HL-60 (cell line): ENCODE data around the gene NENF.

Experiments used
- DNase-seq, 2 experiments: peaks; one replicate each; pipeline ENCODE4 v3.0.0-alpha.2; 2010 to 2020; ENCODE audit warnings: low read depth in 1 of 2, low spot score in 1 of 2
- H3K27ac ChIP-seq: fragments of 250-450 bp; sonication (Bioruptor Pico); replicated peaks from 2 replicates; pipeline ENCODE4 v1.5.1; 2020; ENCODE audit warnings: mild to moderate bottlenecking, moderate library complexity
- H3K27me3 ChIP-seq: fragments of 250-450 bp; sonication (Bioruptor Pico); 2 replicates; pipeline ENCODE4 v1.5.1; 2021; ENCODE audit warnings: mild to moderate bottlenecking, moderate library complexity; ENCODE audit not compliant: insufficient read depth, poor library complexity, severe bottlenecking
- H3K4me3 ChIP-seq: replicated peaks from 2 replicates; pipeline ENCODE4 v1.5.1; 2011; ENCODE audit warnings: mild to moderate bottlenecking, control low read depth, low read length; ENCODE audit not compliant: insufficient read depth
- CTCF ChIP-seq: IDR thresholded peaks from one replicate; pipeline ENCODE4 v1.5.1; 2011; ENCODE audit warnings: low read length, control low read depth, inconsistent platforms; ENCODE audit not compliant: insufficient read depth
- GABPA ChIP-seq: IDR thresholded peaks from 2 replicates; pipeline ENCODE4 v1.6.1; 2012; ENCODE audit warnings: low read depth
- POLR2AphosphoS5 ChIP-seq: IDR thresholded peaks from 2 replicates; pipeline ENCODE4 v1.6.1; 2012; ENCODE audit warnings: low read depth
- REST ChIP-seq: IDR thresholded peaks from 2 replicates; pipeline ENCODE4 v1.6.1; 2012; ENCODE audit warnings: low read depth; ENCODE audit not compliant: insufficient replicate concordance
- SPI1 ChIP-seq: IDR thresholded peaks from 2 replicates; pipeline ENCODE4 v1.6.1; 2012; ENCODE audit warnings: low read depth, mild to moderate bottlenecking, borderline replicate concordance

NENF gene

GRCh38 chr1:212396638-212397037, 36.1 kb upstream of the NENF start:
- no peak for DNase-seq
- no peaks in the 10 kb centered on the region for H3K27me3 ChIP-seq
- H3K4me3 ChIP-seq, result no peak overlapping the region
- H3K27ac ChIP-seq, result no peak overlapping the region
- TF ChIP-seq POLR2AphosphoS5, result no peak
- TF ChIP-seq SPI1, result no peak
- no peak for TF ChIP-seq CTCF
- no peak for TF ChIP-seq REST
- no peak for TF ChIP-seq GABPA

- H3K27me3 ChIP-seq, result no peaks in the 10 kb centered on the region
- no peak for TF ChIP-seq GABPA
- no peak for TF ChIP-seq CTCF
- TF ChIP-seq REST, result no peak
- TF ChIP-seq SPI1, result no peak
- TF ChIP-seq POLR2AphosphoS5, result no peak
- DNase-seq, result no peak
- H3K27ac ChIP-seq, result no peak overlapping the region
- H3K4me3 ChIP-seq, result no peak overlapping the region
Measured at GRCh38 chr1:212397171-212397570, 35.5 kb upstream of the NENF start.

GRCh38 chr1:212401042-212401441, 31.7 kb upstream of the NENF start:
- no peak for DNase-seq
- TF ChIP-seq REST (no peak), GABPA (no peak), POLR2AphosphoS5 (no peak), CTCF (no peak)
- H3K27ac ChIP-seq, result no peak overlapping the region
- no peak overlapping the region for H3K4me3 ChIP-seq
- H3K27me3 ChIP-seq, result no peaks in the 10 kb centered on the region
